Measurements from ENCODE around the gene ABHD2.

DNA sequence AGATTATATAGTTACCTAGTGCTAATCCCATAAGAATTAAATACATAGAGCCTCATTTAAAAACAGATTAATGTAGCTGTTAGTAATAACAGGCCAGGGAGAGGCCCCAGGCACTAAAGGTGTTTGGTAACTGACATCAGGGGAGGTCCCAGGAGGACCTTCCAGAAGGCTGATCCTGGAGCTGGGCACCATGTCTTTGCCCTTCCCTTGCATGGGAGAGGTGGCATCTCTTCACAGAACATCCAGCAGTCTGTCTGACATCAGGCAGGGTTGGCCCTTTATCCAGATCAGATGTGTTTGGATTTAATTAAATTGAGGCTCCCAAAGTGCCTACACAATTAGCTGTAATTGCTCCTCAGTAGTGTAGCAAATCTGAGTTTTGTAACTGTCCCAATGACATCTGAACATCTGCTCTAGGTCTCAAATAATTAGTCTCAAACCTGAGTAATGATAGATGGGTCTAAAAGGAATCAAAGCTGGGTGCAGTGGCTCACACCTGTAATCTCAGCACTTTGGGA, 80.1 kb downstream of the ABHD2 start:
- TF ChIP-seq, protein P1, sequence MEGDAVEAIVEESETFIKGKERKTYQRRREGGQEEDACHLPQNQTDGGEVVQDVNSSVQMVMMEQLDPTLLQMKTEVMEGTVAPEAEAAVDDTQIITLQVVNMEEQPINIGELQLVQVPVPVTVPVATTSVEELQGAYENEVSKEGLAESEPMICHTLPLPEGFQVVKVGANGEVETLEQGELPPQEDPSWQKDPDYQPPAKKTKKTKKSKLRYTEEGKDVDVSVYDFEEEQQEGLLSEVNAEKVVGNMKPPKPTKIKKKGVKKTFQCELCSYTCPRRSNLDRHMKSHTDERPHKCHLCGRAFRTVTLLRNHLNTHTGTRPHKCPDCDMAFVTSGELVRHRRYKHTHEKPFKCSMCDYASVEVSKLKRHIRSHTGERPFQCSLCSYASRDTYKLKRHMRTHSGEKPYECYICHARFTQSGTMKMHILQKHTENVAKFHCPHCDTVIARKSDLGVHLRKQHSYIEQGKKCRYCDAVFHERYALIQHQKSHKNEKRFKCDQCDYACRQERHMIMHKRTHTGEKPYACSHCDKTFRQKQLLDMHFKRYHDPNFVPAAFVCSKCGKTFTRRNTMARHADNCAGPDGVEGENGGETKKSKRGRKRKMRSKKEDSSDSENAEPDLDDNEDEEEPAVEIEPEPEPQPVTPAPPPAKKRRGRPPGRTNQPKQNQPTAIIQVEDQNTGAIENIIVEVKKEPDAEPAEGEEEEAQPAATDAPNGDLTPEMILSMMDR (IDR thresholded peaks at IDR 0.05; ENCODE audit: low read depth, low read length), result no peak
- TF ChIP-seq, protein P2, sequence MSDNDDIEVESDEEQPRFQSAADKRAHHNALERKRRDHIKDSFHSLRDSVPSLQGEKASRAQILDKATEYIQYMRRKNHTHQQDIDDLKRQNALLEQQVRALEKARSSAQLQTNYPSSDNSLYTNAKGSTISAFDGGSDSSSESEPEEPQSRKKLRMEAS (IDR thresholded peaks at IDR 0.05; ENCODE audit: low read depth, low read length), result no peak
- TF ChIP-seq POLR2A (IDR thresholded peaks at IDR 0.05; ENCODE audit: extremely low read depth, insufficient read length) (no peak), MYC (IDR thresholded peaks at IDR 0.05; ENCODE audit: low read depth, low read length) (no peak)
